Measurements from ENCODE around the gene RUSC1.
A peak's percentile ranks its signal among the peaks of the same experiment; 100 is the strongest.
"Not testable (repeated sequence)": the region's sequence is repeated elsewhere in the genome, so short reads cannot be mapped to it uniquely, and the experiment has no call there.

The RUSC1 gene, protein sequence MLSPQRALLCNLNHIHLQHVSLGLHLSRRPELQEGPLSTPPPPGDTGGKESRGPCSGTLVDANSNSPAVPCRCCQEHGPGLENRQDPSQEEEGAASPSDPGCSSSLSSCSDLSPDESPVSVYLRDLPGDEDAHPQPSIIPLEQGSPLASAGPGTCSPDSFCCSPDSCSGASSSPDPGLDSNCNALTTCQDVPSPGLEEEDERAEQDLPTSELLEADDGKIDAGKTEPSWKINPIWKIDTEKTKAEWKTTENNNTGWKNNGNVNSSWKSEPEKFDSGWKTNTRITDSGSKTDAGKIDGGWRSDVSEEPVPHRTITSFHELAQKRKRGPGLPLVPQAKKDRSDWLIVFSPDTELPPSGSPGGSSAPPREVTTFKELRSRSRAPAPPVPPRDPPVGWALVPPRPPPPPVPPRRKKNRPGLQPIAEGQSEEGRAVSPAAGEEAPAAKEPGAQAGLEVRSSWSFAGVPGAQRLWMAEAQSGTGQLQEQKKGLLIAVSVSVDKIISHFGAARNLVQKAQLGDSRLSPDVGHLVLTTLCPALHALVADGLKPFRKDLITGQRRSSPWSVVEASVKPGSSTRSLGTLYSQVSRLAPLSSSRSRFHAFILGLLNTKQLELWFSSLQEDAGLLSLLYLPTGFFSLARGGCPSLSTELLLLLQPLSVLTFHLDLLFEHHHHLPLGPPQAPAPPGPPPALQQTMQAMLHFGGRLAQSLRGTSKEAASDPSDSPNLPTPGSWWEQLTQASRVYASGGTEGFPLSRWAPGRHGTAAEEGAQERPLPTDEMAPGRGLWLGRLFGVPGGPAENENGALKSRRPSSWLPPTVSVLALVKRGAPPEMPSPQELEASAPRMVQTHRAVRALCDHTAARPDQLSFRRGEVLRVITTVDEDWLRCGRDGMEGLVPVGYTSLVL
- 6.3 to 28.1 (median 13.6) reads per million in 18 experiments for total RNA-seq

DNA sequence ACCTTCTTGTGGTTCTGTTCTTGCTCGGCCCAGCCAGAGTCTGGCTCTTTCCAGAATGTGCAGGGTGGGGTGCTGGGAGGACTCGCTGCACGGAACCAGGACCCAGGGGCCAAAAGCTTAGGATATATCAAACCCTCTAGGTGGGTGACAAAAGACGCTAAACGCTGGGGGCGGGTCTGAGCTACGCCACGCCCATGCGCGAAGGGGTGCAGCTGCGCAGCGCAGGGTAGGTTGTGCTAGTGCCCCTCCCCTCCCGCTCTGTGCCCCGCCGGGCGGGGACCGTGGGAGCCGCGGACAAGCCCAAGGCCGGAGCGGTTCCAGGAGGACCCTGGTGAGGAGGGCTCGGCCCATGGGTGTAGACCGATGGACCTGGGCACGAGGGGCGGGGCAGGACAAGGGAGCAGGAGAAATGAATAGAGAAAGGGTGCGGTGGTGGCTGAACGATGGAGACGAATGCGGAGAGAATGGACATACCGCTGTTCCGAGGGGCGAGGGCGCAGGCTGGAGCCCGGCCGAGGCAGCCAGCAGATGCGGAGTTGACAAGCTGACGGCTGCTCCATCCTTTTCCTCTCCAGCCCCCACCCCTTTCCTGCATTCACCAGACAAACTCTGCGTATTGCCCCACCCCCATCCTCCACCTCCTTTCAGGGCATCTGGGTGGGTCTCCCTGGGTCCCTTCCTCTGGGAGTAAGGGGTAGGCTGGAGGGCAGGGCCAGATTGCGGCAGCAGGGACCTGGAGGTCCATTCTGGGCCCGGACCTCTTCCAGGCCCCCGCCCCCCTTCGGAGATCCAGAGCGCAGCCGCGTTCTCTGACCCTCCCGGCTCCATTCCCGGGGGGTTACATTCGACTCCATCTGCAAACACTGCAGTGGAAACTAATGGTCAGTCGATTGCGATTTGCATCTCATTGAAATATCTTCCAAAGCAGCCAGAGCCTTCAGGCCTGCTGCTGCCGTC is at the start of gene RUSC1:
TSS of gene RUSC1 (plus strand) at position 234 of the 957 bp plus-strand sequence. CDS start 880 bp downstream, outside the sequence.
- DNase-seq, result peak; percentile 51 to 52

DNA sequence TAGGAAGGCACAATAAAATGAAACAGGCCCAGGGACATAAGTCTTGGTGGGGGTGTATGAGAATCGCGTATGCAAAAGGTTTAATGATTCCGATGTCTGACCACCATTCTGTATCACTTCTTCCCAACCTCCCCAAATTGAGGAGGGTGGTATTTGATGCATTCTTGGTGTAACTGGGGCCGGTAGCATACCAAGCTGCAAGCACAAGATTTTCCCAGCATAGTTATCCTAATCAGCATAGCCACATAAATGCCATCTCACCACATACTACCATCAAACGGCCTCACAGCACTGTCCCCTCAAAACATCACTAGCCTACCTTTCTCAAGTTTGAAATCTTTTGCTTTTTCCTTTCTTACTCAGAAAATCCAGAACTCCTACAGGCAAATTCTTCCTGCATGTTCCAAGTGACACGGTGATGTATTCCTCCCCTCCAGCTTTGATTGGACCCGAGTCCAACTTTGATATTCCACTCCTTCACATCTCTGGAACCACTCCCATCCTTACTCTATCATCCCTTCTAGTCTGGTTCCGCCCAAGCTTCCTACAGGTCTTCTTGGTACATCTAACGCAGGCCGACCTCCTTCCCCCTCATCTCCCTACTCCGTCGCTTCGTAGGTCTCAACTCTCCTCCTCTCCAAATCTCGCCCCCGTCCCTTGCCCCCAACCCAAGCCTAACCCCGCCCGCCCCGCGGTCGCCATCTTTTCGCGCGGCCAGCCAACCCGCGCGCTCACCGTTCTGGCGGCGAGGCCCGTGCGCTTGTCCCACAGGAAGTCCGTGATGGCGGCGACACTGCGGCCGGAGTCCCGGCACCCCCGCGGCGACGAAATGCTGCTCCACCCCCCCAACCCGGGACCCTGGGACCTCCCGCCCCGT is 48.0 kb upstream of the RUSC1 start:
- no peak for DNase-seq

DNA sequence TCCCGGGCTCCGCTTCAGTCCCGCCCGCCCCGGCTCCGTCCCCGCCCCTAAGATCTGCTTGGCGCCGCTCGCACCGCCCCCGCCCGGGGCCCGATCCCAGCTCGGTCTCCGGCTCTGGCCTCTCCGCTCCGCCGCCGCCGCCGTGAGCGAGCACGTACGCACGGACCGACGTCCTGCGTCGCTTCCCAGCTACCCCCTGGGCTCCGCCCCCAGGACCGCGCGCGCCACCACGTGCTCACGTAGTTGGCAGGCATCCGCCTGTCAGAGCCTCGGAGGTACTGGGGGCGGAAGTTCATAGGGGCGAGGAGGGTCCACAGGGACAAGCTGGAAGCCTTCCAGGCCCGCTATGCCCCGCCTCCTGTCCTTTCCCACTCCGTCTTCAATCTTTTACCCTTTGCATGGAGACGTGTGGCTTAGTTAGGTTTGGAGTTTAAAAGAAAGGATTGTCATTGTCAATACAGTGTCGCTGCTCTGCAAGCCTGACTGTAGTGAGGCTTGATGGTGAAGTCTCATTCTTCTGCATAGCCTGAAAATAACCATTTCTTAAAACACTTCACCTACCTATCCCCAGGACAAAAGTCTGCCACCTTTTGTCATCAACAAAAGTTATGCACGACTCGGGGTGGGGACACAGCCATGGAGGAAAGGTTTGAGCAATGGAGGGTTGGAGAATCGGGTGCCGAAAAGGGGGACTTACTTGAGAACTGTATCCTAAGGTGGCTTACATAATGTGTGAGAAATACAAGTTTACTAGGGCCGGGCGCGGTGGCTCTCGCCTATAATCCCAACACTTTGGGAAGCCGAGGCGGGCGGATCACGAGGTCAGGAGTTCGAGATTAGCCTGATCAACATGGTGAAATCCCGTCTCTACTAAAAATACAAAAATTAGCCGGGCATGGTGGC is 47.1 kb upstream of the RUSC1 start, which contains the start of gene CLK2:
TSS of gene CLK2 (minus strand) at position 162 of the 903 bp plus-strand sequence. CDS start 2,527 bp downstream, outside the sequence.
- DNase-seq, result peak; percentile 97 to 98

DNA sequence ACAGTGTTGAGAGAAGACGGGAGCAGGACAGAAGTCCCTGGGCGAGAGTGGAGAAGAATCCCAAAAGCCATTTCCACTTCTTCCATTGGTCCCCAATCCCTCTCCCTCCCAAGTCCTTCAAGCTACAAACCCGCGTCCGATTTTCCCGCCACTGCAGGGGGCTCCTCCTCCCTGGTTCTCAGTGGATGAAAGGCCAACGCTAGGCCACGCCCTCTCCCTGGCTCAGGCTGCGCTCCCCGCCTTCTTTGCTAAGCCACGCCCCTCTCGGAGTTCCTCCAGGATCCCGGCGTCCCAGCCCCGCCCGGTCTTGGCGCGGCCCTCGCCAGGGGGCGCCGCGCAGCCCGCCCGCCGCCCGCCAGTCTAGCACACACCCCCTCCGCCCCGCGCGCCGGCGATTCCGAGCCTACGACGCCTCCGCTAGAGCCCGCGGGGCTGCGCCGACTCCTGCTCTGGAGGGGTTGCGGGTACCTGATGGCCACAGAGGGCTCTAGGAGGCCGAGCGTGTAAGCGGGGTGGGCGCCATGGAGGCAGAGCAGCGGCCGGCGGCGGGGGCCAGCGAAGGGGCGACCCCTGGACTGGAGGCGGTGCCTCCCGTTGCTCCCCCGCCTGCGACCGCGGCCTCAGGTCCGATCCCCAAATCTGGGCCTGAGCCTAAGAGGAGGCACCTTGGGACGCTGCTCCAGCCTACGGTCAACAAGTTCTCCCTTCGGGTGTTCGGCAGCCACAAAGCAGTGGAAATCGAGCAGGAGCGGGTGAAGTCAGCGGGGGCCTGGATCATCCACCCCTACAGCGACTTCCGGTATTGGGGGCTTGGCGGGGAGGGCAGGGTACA is 43.4 kb upstream of the RUSC1 start, which contains the start of gene HCN3:
TSS of gene HCN3 (plus strand) at position 394 of the 832 bp plus-strand sequence. CDS start at position 522, 128 bp downstream.
- DNase-seq, result peak; percentile 96 to 97

DNA sequence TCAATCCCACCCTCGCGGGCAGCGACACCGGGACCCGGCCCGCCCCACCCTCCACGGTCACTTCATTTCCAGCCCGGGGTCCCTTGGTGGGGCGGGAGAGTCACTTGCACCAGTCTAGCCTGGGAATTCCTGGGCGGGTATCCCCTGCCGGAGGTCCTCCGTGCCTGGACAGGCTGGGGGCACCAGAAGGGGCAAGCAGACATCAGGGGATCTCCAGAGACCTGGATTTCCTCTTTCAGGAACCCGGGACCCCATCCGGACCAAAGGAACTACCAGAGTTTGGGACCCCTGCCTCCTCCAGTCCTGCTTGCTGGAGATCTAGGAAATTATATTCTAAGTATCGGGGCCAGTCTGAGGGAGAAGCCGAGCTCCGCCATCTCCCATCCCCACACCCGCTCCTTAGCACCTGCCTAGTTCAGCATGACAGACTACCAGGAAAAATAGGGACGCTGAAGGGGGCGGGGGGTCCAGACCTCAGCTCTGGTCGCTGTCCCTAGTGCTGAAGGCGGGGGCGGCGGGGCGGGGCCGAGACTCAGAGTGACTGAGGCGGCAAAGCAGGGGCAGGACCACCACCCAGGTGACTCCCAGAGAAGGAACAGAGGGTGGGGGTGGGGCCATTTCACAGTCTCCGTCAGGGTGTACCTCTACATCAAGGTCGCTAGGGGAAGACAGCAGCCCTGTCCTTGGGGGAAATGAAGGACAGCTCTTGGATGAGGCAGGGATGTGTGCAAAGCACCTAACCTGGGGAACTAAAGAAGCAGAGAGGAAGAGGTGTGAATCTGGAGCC is 42.6 kb upstream of the RUSC1 start:
- peak in 1 of 2 donors; percentile 20 for DNase-seq

DNA sequence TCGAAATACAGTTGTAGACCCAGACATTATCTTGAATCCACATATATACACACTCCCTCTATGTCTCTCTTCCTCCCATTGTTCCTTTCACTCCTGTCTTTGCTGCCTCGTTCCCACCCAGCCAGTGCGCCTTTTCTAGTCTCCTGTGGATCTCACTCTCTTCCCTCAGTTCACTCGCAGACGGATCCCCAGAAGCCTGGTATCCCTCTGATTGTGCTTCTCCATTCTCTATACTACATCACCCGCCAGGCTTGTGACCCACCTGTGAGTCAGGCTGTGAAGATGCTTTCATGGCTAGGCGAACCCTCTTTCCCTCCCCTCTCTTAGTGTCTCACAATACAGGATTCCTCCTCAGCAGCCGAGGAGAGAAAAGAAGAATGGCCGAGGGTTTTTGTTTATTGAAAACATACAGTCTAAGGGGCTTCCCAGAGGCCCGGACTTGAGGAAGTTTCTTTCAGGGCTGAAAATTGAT is 42.0 kb upstream of the RUSC1 start:
- DNase-seq, result no peak

DNA sequence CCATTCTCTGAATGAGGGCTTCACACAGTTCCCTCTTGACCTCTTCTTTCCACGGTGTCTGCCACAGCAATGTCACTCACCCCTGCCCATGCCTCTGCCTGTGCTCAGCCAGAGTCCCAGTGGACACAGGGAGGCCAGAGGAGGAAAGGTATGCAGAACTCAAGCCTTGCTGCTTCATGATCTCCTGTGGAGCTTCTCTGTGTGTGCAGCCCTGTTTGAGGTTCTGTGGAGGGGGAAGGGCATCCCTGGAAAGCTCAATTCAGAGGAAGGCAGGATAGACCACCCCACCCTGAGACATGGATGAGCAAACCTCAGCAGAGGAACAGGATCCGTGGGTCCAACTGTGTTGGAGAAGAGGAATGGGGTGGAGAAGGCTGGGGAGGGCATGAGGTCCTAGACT is 41.4 kb upstream of the RUSC1 start:
- DNase-seq, result no peak

DNA sequence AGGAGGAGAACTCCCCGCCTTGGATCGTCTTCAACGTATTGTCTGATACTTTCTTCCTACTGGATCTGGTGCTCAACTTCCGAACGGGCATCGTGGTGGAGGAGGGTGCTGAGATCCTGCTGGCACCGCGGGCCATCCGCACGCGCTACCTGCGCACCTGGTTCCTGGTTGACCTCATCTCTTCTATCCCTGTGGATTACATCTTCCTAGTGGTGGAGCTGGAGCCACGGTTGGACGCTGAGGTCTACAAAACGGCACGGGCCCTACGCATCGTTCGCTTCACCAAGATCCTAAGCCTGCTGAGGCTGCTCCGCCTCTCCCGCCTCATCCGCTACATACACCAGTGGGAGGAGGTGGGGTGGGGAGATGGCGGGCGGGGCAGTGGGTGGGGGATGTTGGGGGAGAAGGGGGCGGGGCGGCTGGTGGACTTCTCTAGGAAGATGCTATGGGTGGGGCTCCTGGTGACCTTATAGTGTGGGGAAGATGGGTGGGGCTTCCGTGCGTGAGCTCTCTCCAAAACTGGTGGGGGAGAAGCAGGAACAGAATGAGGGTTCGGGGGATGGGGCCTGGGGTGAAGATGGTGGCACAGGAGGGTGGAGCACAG is 38.1 kb upstream of the RUSC1 start:
- DNase-seq, result no peak

DNA sequence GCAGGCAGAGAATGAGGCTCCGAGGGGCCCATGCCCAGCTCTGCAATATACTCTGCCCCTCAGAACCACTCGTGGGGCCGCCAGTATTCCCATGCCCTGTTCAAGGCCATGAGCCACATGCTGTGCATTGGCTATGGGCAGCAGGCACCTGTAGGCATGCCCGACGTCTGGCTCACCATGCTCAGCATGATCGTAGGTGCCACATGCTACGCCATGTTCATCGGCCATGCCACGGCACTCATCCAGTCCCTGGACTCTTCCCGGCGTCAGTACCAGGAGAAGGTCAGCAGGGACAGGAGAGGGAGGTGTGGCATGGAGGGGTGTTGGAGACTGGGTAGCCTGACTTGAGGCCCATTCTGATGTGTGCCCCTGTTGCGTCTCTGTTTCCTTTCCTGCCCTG is 36.2 kb upstream of the RUSC1 start:
- no peak for DNase-seq

DNA sequence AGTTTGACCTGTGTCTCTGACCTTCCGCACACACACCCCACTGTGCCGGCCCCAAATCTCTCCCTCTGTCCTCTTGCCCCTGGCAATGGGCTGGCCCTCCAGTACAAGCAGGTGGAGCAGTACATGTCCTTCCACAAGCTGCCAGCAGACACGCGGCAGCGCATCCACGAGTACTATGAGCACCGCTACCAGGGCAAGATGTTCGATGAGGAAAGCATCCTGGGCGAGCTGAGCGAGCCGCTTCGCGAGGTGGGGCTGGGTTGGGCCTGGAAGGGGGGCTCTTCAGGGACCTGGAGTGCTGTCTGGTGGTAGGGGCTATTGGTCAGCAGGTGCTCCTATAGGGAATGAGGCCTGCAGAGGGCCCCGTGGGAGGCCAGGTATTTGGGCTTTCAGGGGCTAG is 35.6 kb upstream of the RUSC1 start:
- DNase-seq, result no peak

DNA sequence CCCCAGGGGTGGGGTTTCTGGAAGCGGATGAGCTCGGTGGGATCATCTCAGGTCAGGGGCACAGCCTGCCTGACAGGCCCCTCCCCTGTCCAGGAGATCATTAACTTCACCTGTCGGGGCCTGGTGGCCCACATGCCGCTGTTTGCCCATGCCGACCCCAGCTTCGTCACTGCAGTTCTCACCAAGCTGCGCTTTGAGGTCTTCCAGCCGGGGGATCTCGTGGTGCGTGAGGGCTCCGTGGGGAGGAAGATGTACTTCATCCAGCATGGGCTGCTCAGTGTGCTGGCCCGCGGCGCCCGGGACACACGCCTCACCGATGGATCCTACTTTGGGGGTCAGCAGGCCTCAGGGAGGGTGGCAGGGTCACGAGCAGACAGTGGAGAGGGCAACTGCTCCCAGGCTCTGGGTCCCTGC is 35.1 kb upstream of the RUSC1 start:
- no peak for DNase-seq

DNA sequence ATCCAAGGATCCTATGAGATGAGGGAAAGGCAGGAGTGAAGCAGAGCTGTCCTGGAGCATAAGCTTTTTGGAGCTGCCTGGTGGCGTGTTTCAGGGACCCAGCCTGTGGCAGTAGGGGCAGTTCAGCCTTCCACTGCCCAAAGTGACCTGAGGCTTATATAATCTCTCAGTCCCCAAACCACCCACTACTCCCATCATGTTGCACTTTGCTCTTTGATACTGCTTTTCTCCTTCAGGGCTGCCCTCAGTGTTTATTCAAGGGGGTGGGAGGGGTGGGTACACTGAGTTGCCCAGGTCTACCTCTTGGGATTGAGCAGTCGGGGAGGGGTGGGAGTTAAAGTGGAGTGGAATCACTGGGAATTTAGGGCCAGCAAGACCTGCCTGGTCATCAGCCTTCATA is 34.1 kb upstream of the RUSC1 start:
- DNase-seq, result no peak

DNA sequence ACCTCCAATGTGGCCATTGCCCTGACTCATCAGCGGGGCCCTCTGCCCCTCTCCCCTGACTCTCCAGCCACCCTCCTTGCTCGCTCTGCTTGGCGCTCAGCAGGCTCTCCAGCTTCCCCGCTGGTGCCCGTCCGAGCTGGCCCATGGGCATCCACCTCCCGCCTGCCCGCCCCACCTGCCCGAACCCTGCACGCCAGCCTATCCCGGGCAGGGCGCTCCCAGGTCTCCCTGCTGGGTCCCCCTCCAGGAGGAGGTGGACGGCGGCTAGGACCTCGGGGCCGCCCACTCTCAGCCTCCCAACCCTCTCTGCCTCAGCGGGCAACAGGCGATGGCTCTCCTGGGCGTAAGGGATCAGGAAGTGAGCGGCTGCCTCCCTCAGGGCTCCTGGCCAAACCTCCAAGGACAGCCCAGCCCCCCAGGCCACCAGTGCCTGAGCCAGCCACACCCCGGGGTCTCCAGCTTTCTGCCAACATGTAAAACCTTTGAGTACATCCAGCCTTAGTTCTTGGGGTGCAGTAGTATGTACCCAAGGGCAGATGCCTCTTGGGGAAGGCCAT is 32.6 kb upstream of the RUSC1 start:
- DNase-seq, result no peak

DNA sequence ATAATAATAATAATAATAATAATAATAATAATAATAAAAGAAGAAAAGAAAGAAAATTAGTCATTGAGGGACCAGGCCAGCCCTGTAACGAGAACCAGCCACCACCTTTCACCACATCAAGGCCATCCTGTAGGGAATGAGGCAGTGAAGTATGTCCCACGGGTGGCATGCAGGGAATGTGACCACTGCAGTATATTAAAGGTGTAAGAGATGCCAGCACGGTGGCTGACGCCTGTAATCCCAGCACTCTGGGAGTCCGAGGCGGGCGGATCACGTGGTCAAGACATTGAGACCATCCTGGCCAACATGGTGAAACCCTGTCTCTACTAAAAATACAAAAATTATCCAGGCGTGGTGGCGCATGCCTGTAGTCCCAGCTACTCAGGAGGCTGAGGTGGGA is 29.7 kb upstream of the RUSC1 start:
- DNase-seq, result not testable (repeated sequence)

DNA sequence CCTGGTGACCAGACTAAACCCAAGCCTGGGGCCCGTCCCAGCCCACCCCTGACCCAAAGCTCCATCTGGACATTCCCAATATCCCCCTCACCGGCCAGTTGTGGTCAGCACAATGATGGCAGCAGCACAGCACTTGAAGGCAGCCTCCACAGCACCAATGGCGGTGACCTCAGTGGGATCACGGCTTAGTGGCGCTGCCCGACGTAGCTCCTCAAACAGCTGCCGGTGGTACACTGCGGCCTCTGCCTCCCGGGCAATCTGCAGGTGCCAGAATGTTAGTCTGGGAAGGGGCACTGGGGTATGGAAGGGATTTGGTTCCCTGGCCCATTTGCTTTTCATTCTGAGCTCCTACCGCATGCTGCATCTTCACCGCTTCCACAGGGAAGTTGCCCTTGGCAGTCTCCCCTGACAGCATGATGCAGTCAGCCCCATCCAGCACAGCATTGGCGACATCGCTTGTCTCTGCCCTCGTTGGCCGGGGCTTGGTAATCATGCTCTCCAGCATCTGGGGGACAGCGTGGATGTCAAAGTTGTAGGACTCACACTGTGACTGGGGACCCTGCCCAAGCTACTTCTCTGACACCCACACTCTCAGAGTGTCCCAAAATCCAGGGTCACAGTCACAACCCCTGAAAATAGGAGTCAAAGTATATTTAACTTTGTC is 27.5 kb upstream of the RUSC1 start:
- DNase-seq, result no peak

DNA sequence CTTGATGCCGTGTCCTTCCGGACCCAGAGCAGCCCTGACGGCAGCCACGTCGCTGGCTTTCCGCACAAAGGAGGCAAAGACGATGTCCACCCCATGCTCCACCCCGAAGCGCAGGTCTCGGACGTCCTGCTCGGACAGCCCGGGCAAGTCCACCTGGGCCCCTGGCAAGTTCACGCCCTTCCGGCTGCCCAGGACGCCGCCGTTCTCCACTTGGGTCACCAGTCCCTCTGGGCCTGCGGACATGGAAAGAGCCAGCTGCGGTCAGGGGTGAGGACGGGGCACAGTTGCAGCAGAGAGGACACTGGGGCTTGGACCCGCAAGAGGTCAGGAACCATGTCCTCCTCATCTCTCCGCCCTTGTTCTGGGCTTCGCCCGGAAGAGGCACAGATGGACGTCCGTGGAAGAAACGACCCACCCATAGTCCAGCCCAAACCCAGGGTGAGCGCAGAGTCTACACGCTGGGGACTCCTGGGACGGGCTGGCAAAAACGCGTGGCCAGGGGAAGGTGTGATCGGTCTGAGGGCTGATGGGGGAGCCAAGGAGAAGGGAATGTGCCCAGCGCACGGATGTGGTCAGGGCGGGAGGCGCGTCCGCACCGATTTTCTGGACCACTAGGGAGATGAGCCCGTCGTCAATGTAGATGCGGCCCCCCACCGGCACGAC is 26.0 kb upstream of the RUSC1 start:
- no peak for DNase-seq

Data from inflammatory macrophage (primary cell).